HG02885 (cell line): Measurements from ENCODE around the gene BCL2L11.

Experiments
- ATAC-seq: cut with Tn5 transposase; IDR thresholded peaks from one replicate; pipeline ENCODE4 v1.9.1; 2021; ENCODE audit warnings: mild to moderate bottlenecking; ENCODE audit not compliant: unreplicated experiment, poor library complexity

The BCL2L11 gene

GRCh38 chr2:111216811-111217652, 96.3 kb downstream of the BCL2L11 start:
- no peak for ATAC-seq
